ENCODE data around the gene RBM10.
"Not testable (repeated sequence)": the region's sequence is repeated elsewhere in the genome, so short reads cannot be mapped to it uniquely, and the experiment has no call there.

The RBM10 gene

GRCh38 chrX:47144626-47145394 is at the start of gene RBM10, which contains the start of gene NDUFB11:
Gene RBM10, plus strand, starts transcription at chrX:47145221. Its CDS starts 2,261 bp downstream, at chrX:47147482.
Gene NDUFB11, minus strand, starts transcription at chrX:47144702. Its CDS starts 23 bp downstream, at chrX:47144679.
- Mint-ChIP-seq H3K27ac (peak within 1 kb of the TSS; percentile 99), H3K4me1 (peaks cover 24% of the 10 kb centered on the region), H3K9me3 (peaks cover 57% of the 10 kb centered on the region), H3K4me3 (peak within 1 kb of the TSS; percentile 98), H3K36me3 (ENCODE audit: low read depth) (peaks cover 43% of the 10 kb centered on the region), H3K27me3 (ENCODE audit: low read depth, poor library complexity) (no peaks in the 10 kb centered on the region)
- TF ChIP-seq CTCF (IDR thresholded peaks at IDR 0.05) = peak; percentile 54
- DNase-seq = peak; percentile 86

- Mint-ChIP-seq H3K27ac (no peak overlapping the region), H3K27me3 (ENCODE audit: low read depth, poor library complexity) (peaks cover 6% of the 10 kb centered on the region), H3K9me3 (peaks cover 49% of the 10 kb centered on the region), H3K36me3 (ENCODE audit: low read depth) (no peaks in the 10 kb centered on the region), H3K4me1 (no peaks in the 10 kb centered on the region), H3K4me3 (no peak overlapping the region)
- DNase-seq = no peak
- TF ChIP-seq CTCF (IDR thresholded peaks at IDR 0.05) = no peak
Measured at GRCh38 chrX:47097018-47097417, 48.0 kb upstream of the RBM10 start.

GRCh38 chrX:47098338-47099094 is 46.5 kb upstream of the RBM10 start:
- no peak overlapping the region for H3K4me3 Mint-ChIP-seq
- H3K27ac Mint-ChIP-seq = no peak overlapping the region
- peaks cover 6% of the 10 kb centered on the region for H3K27me3 Mint-ChIP-seq (ENCODE audit: low read depth, poor library complexity)
- H3K9me3 Mint-ChIP-seq = peaks cover 53% of the 10 kb centered on the region
- H3K4me1 Mint-ChIP-seq = no peaks in the 10 kb centered on the region
- no peak for TF ChIP-seq CTCF (IDR thresholded peaks at IDR 0.05)
- no peak for DNase-seq
- H3K36me3 Mint-ChIP-seq (ENCODE audit: low read depth) = no peaks in the 10 kb centered on the region

- H3K9me3 Mint-ChIP-seq = peaks cover 53% of the 10 kb centered on the region
- no peak for DNase-seq
- no peak overlapping the region for H3K27ac Mint-ChIP-seq
- no peaks in the 10 kb centered on the region for H3K27me3 Mint-ChIP-seq (ENCODE audit: low read depth, poor library complexity)
- no peak overlapping the region for H3K4me3 Mint-ChIP-seq
- H3K4me1 Mint-ChIP-seq = no peaks in the 10 kb centered on the region
- TF ChIP-seq CTCF (IDR thresholded peaks at IDR 0.05) = no peak
- no peaks in the 10 kb centered on the region for H3K36me3 Mint-ChIP-seq (ENCODE audit: low read depth)
Measured at GRCh38 chrX:47101206-47101605, 43.8 kb upstream of the RBM10 start.

- H3K4me3 Mint-ChIP-seq; H3K4me1 Mint-ChIP-seq; H3K27ac Mint-ChIP-seq; H3K36me3 Mint-ChIP-seq (ENCODE audit: low read depth); DNase-seq: not testable (repeated sequence)
- Mint-ChIP-seq H3K9me3 (peaks cover 56% of the 10 kb centered on the region), H3K27me3 (ENCODE audit: low read depth, poor library complexity) (peaks cover 11% of the 10 kb centered on the region)
Measured at GRCh38 chrX:47110936-47111615, 33.9 kb upstream of the RBM10 start.
